GM23338 (cell line): ENCODE results near the gene ELMOD3. TPM values are rescaled to one million over a fixed set of nuclear protein-coding genes. Genes with fewer than 3 reads are reported as not detected.
A peak's percentile ranks its signal among the peaks of the same experiment; 100 is the strongest.
"Not testable (repeated sequence)": the region's sequence is repeated elsewhere in the genome, so short reads cannot be mapped to it uniquely, and the experiment has no call there.

ENCODE experiments used
- ATAC-seq: fragments of 200-7000 bp; cut with Tn5 transposase; 3 replicates; pipeline ENCODE4 v1.9.1; 2020
- DNase-seq: peaks from one replicate; pipeline ENCODE4 v3.0.0-alpha.2; 2015; ENCODE audit warnings: low spot score
- H2AFZ ChIP-seq: fragments of 200-600 bp; sonication (generic); 2 replicates; pipeline ENCODE4 v1.8.0; 2016; ENCODE audit warnings: antibody characterized with exemption, mild to moderate bottlenecking, moderate library complexity
- H3F3A ChIP-seq: fragments of 200-600 bp; sonication (generic); replicated peaks from 2 replicates; pipeline ENCODE4 v1.8.0; 2017; ENCODE audit warnings: antibody characterized with exemption, mixed run types, low read depth
- H3K27ac ChIP-seq: fragments of 200-600 bp; sonication (generic); 2 replicates; pipeline ENCODE4 v1.6.1; 2016; ENCODE audit warnings: low read depth
- H3K27me3 ChIP-seq: fragments of 200-600 bp; sonication (generic); 2 replicates; pipeline ENCODE4 v1.8.0; 2016; ENCODE audit warnings: mild to moderate bottlenecking, mixed run types, moderate library complexity; ENCODE audit not compliant: insufficient read depth
- H3K36me3 ChIP-seq: fragments of 200-600 bp; sonication (generic); 2 replicates; pipeline ENCODE4 v1.8.0; 2016; ENCODE audit warnings: mild to moderate bottlenecking; ENCODE audit not compliant: insufficient read depth
- H3K4me1 ChIP-seq: fragments of 200-600 bp; sonication (generic); 2 replicates; pipeline ENCODE4 v1.8.0; 2016; ENCODE audit warnings: mild to moderate bottlenecking, moderate library complexity; ENCODE audit not compliant: insufficient read depth
- H3K4me2 ChIP-seq: fragments of 200-600 bp; sonication (generic); 2 replicates; pipeline ENCODE4 v1.7.1; 2017; ENCODE audit warnings: mixed run types
- H3K4me3 ChIP-seq: fragments of 200-600 bp; sonication (generic); 2 replicates; pipeline ENCODE4 v1.6.1; 2016; ENCODE audit warnings: mixed run types
- H3K79me2 ChIP-seq: fragments of 200-600 bp; sonication (generic); replicated peaks from 2 replicates; pipeline ENCODE4 v1.8.0; 2017; ENCODE audit warnings: mild to moderate bottlenecking; ENCODE audit not compliant: insufficient read depth
- H3K9me2 ChIP-seq: fragments of 200-600 bp; sonication (generic); 2 replicates; pipeline ENCODE4 v1.8.0; 2017; ENCODE audit not compliant: insufficient read depth
- H4K20me1 ChIP-seq: fragments of 200-600 bp; sonication (generic); replicated peaks from 2 replicates; pipeline ENCODE4 v1.8.0; 2017; ENCODE audit warnings: mild to moderate bottlenecking; ENCODE audit not compliant: insufficient read depth
- H3K27ac Mint-ChIP-seq: 2 replicates; pipeline ENCODE4 v1.8.0; 2020; ENCODE audit warnings: inconsistent platforms, mild to moderate bottlenecking, moderate library complexity, mixed read lengths
- H3K27me3 Mint-ChIP-seq: 3 replicates; pipeline ENCODE4 v1.8.0; 2022; ENCODE audit warnings: low read depth, mild to moderate bottlenecking, moderate library complexity, mixed read lengths, inconsistent platforms; ENCODE audit not compliant: insufficient read depth, poor library complexity
- H3K36me3 Mint-ChIP-seq: 3 replicates; pipeline ENCODE4 v1.8.0; 2021; ENCODE audit warnings: low read depth, mild to moderate bottlenecking, inconsistent platforms, moderate library complexity, mixed read lengths
- H3K4me1 Mint-ChIP-seq: 3 replicates; pipeline ENCODE4 v1.8.0; 2020; ENCODE audit warnings: mild to moderate bottlenecking, inconsistent platforms, mixed read lengths
- H3K4me3 Mint-ChIP-seq: 3 replicates; pipeline ENCODE4 v1.8.0; 2021; ENCODE audit warnings: moderate library complexity, mild to moderate bottlenecking, inconsistent platforms, mixed read lengths
- H3K9me3 Mint-ChIP-seq: 3 replicates; pipeline ENCODE4 v1.8.0; 2020; ENCODE audit warnings: moderate library complexity, mild to moderate bottlenecking, inconsistent platforms, mixed read lengths
- CTCF ChIP-seq, 2 experiments: fragments of 200-600 bp in 1 of 2; sonication (generic) in 1 of 2; conservative IDR thresholded peaks; 2 replicates each; pipeline versions ENCODE4 v1.5.1 to v1.6.1; 2016 to 2017; ENCODE audit warnings: antibody characterized with exemption in 2 of 2, low read depth in 2 of 2, mild to moderate bottlenecking in 2 of 2, moderate library complexity in 1 of 2
- ETS1 ChIP-seq: IDR thresholded peaks from 2 replicates; pipeline ENCODE4 v1.6.1; 2016; ENCODE audit warnings: antibody characterized with exemption
- EZH2 ChIP-seq: fragments of 200-600 bp; sonication (generic); IDR thresholded peaks from one replicate; pipeline ENCODE4 v1.8.0; 2017; ENCODE audit warnings: antibody characterized with exemption, mild to moderate bottlenecking, low read depth; ENCODE audit not compliant: unreplicated experiment
- EZH2phosphoT487 ChIP-seq: fragments of 200-600 bp; sonication (generic); IDR thresholded peaks from one replicate; pipeline ENCODE4 v1.8.1; 2018; ENCODE audit warnings: antibody characterized with exemption; ENCODE audit not compliant: unreplicated experiment
- NANOG ChIP-seq: IDR thresholded peaks from 2 replicates; pipeline ENCODE4 v1.6.1; 2016; ENCODE audit warnings: antibody characterized with exemption, borderline replicate concordance
- POLR2AphosphoS5 ChIP-seq: IDR thresholded peaks from 2 replicates; pipeline ENCODE4 v1.6.1; 2016; ENCODE audit warnings: antibody characterized with exemption, low read depth
- REST ChIP-seq: IDR thresholded peaks from one replicate; pipeline ENCODE4 v1.6.1; 2018; ENCODE audit warnings: antibody characterized with exemption; ENCODE audit not compliant: unreplicated experiment
- STAT1 ChIP-seq: IDR thresholded peaks from one replicate; pipeline ENCODE4 v1.6.1; 2016; ENCODE audit warnings: antibody characterized with exemption; ENCODE audit not compliant: unreplicated experiment
- ZNF114 ChIP-seq: fragments of 250-450 bp; sonication (Bioruptor Pico); IDR thresholded peaks from 2 replicates; pipeline ENCODE4 v1.5.0; 2020; ENCODE audit warnings: mild to moderate bottlenecking, moderate library complexity
- ZNF331 ChIP-seq: fragments of 250-450 bp; sonication (Bioruptor Pico); IDR thresholded peaks from 2 replicates; pipeline ENCODE4 v1.5.0; 2020; ENCODE audit warnings: low read depth, mild to moderate bottlenecking, moderate library complexity
- polyA plus RNA-seq: library from polyadenylated mRNA; unstranded; fragments of >200 nt; fragmentation: Nextera tagmentation; extraction: Ambion mirVana; gene quantifications from 2 replicates; pipeline ENCODE4 v1.2.1, GENCODE V29; 2016
- total RNA-seq: library from RNA; depleted of rRNA; stranded (reverse); fragments of >200 nt; shearing (Covaris generic); gene quantifications from 2 replicates; pipeline ENCODE4 v1.2.3, GENCODE V29; 2014

ELMOD3 gene
- total and polyA plus RNA-seq, 2 experiments from 2014 or later, result 8.6 to 8.9 TPM

- TF ChIP-seq REST (peak; percentile 29), NANOG (no peak), POLR2AphosphoS5 (peak; percentile 99), EZH2 (no peak)
Observed at GRCh38 chr2:85327822-85328617, 26.5 kb upstream of the ELMOD3 start, which contains the start of gene TGOLN2 (continued).

GRCh38 chr2:85329181-85329651 is 25.4 kb upstream of the ELMOD3 start:
- no peaks in the 10 kb centered on the region for H3K9me2 ChIP-seq
- no peak overlapping the region for H2AFZ ChIP-seq
- H3F3A ChIP-seq, result no peaks in the 10 kb centered on the region
- no peak overlapping the region for H3K4me3 ChIP-seq
- peaks cover 37% of the 10 kb centered on the region for H3K4me1 ChIP-seq
- DNase-seq (no peak), ATAC-seq (no peak)
- Mint-ChIP-seq H3K4me1 (peaks cover 44% of the 10 kb centered on the region), H3K4me3 (peak overlapping the region; percentile 11; the same call in 2 of the 3 replicates), H3K27me3 (peaks cover 9% of the 10 kb centered on the region), H3K9me3 (peaks cover 4% of the 10 kb centered on the region; the same call in 2 of the 3 replicates), H3K36me3 (peaks cover 33% of the 10 kb centered on the region), H3K27ac (no peak overlapping the region; the same call in 1 of the 2 replicates)
- peaks cover 33% of the 10 kb centered on the region for H3K79me2 ChIP-seq
- TF ChIP-seq CTCF (conservative IDR thresholded peaks at IDR 0.05; ENCODE audit: low read depth in 2 of 2), result no peak
- no peak for TF ChIP-seq ZNF331 (CRISPR knock-in tag)
- no peak for TF ChIP-seq REST
- no peak for TF ChIP-seq ETS1
- TF ChIP-seq POLR2AphosphoS5, result no peak
- no peak for TF ChIP-seq EZH2
- TF ChIP-seq STAT1, result no peak
- TF ChIP-seq EZH2phosphoT487, result no peak
- no peak for TF ChIP-seq ZNF114 (CRISPR knock-in tag)
- peaks cover 12% of the 10 kb centered on the region for H3K36me3 ChIP-seq
- no peaks in the 10 kb centered on the region for H3K27me3 ChIP-seq
- H3K27ac ChIP-seq, result no peak overlapping the region
- peak overlapping the region; percentile 84; the same call in 1 of the 2 replicates for H3K4me2 ChIP-seq
- H4K20me1 ChIP-seq, result peaks cover 23% of the 10 kb centered on the region

GRCh38 chr2:85329701-85330100 is 24.9 kb upstream of the ELMOD3 start:
- H3K27ac Mint-ChIP-seq, H2AFZ ChIP-seq, H3K27me3 ChIP-seq, H3K4me3 ChIP-seq, ATAC-seq, H3K9me3 Mint-ChIP-seq, DNase-seq, H3K9me2 ChIP-seq, H3K27ac ChIP-seq, H3K4me2 ChIP-seq, H3K36me3 ChIP-seq, H3K4me3 Mint-ChIP-seq, H3F3A ChIP-seq, H3K27me3 Mint-ChIP-seq: not testable (repeated sequence)
- Mint-ChIP-seq H3K4me1 (peaks cover 44% of the 10 kb centered on the region), H3K36me3 (peaks cover 28% of the 10 kb centered on the region)
- peaks cover 37% of the 10 kb centered on the region for H3K4me1 ChIP-seq
- peaks cover 23% of the 10 kb centered on the region for H4K20me1 ChIP-seq
- peaks cover 28% of the 10 kb centered on the region for H3K79me2 ChIP-seq
